DND-41 (cell line): Measurements from ENCODE around the gene SRC.

ENCODE experiments used
- EZH2 ChIP-seq: IDR thresholded peaks from 3 replicates; pipeline ENCODE4 v1.6.1; 2012; ENCODE audit warnings: borderline replicate concordance, low read depth, mild to moderate bottlenecking, moderate library complexity, low read length, inconsistent platforms; ENCODE audit not compliant: severe bottlenecking
- TF ChIP-seq, protein P1 (sequence below): IDR thresholded peaks from 2 replicates; pipeline ENCODE4 v1.5.1; 2012; ENCODE audit warnings: borderline replicate concordance, low read length, moderate library complexity, mild to moderate bottlenecking; ENCODE audit not compliant: poor library complexity, severe bottlenecking; ENCODE audit errors: extremely low read depth

DNA sequence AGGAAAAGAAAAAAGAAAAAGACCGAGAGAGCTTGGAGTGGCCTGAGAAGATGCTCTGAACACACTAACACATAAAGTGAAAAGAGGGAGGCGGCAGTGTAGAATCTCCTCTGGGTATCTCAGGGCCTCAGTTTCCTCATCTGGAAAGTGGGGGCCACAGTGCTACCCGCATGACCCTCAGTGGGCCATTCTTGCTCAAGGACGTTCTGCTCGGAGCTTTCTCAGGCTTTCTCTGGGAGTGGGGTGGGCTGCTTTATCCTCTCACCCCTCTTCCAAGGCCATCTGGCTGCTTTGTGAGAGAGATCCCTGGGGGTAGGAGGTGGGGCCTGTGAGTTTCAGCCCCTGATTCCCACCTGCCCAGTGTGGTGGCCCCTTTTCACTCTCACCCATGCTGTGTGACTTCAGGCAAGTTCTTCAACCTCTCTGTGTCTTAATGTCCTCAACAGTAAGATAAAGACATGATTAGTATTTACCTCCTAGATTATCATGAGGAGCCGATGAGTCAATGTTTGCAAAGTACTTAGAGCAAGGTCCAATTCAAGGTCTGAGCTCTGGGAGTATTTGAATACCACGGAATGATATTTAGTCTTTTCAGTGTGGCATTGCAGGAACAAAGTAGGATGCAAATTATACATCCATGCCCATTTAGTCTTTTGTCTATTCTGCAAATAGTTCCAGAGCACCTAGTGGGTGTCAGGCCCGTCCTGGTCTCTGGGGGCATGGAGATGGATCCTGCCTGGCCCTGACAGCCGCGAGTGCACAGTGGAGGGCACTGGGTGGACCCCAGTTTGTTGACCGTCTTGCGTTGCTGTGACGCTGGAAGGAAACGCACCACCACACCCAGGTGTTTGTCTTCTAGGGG, 34.3 kb downstream of the SRC start:
- TF ChIP-seq, protein P1, sequence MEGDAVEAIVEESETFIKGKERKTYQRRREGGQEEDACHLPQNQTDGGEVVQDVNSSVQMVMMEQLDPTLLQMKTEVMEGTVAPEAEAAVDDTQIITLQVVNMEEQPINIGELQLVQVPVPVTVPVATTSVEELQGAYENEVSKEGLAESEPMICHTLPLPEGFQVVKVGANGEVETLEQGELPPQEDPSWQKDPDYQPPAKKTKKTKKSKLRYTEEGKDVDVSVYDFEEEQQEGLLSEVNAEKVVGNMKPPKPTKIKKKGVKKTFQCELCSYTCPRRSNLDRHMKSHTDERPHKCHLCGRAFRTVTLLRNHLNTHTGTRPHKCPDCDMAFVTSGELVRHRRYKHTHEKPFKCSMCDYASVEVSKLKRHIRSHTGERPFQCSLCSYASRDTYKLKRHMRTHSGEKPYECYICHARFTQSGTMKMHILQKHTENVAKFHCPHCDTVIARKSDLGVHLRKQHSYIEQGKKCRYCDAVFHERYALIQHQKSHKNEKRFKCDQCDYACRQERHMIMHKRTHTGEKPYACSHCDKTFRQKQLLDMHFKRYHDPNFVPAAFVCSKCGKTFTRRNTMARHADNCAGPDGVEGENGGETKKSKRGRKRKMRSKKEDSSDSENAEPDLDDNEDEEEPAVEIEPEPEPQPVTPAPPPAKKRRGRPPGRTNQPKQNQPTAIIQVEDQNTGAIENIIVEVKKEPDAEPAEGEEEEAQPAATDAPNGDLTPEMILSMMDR: no peak
- TF ChIP-seq EZH2: no peak
